HEK293 (cell line): ENCODE results near the gene GSTA1.
"Not testable (repeated sequence)": the region's sequence is repeated elsewhere in the genome, so short reads cannot be mapped to it uniquely, and the experiment has no call there.

ENCODE experiments used
- BCL11A ChIP-seq: fragments of 450-650 bp; formaldehyde crosslinking; IDR thresholded peaks from 2 replicates; pipeline ENCODE4 v1.5.1; 2016; ENCODE audit warnings: low read depth, missing biosample characterization, missing genetic modification characterization
- CTCF ChIP-seq: fragments of 450-650 bp; formaldehyde crosslinking; IDR thresholded peaks from 2 replicates; pipeline ENCODE4 v1.5.1; 2016; ENCODE audit warnings: missing biosample characterization, missing genetic modification characterization
- GLIS2 ChIP-seq: fragments of 450-650 bp; formaldehyde crosslinking; IDR thresholded peaks from 2 replicates; pipeline ENCODE4 v1.5.1; 2016; ENCODE audit warnings: missing biosample characterization, missing genetic modification characterization
- REST ChIP-seq: fragments of 450-650 bp; formaldehyde crosslinking; IDR thresholded peaks from 2 replicates; pipeline ENCODE4 v1.5.1; 2016; ENCODE audit warnings: missing biosample characterization, missing genetic modification characterization
- SETDB1 ChIP-seq: IDR thresholded peaks from one replicate; pipeline ENCODE4 v1.6.1; 2017; ENCODE audit warnings: mild to moderate bottlenecking, low read length, moderate library complexity, mixed read lengths; ENCODE audit not compliant: insufficient read length
- SP7 ChIP-seq: fragments of 450-650 bp; formaldehyde crosslinking; IDR thresholded peaks from 2 replicates; pipeline ENCODE4 v1.5.1; 2016; ENCODE audit warnings: missing biosample characterization, missing genetic modification characterization
- ZBTB10 ChIP-seq: fragments of 450-650 bp; formaldehyde crosslinking; IDR thresholded peaks from 2 replicates; pipeline ENCODE4 v1.5.1; 2016; ENCODE audit warnings: missing biosample characterization, missing genetic modification characterization
- ZFHX2 ChIP-seq: fragments of 450-650 bp; formaldehyde crosslinking; conservative IDR thresholded peaks from 2 replicates; pipeline ENCODE4 v1.5.1; 2016; ENCODE audit warnings: missing biosample characterization, missing genetic modification characterization
- ZNF114 ChIP-seq: fragments of 450-650 bp; formaldehyde crosslinking; IDR thresholded peaks from 2 replicates; pipeline ENCODE4 v1.5.0; 2017; ENCODE audit warnings: missing biosample characterization, missing genetic modification characterization
- ZNF16 ChIP-seq: fragments of 450-650 bp; formaldehyde crosslinking; IDR thresholded peaks from 2 replicates; pipeline ENCODE4 v1.5.1; 2016; ENCODE audit warnings: low read depth, missing biosample characterization, missing genetic modification characterization

- TF ChIP-seq ZBTB10 (tag by site-specific recombination); CTCF (tag by site-specific recombination); SP7 (tag by site-specific recombination); ZNF114 (tag by site-specific recombination); ZNF16 (tag by site-specific recombination); BCL11A (tag by site-specific recombination); SETDB1; ZFHX2; GLIS2 (tag by site-specific recombination); REST: not testable (repeated sequence)
Measured at GRCh38 chr6:52794366-52794765, 9.2 kb downstream of the GSTA1 start.
